ENCODE results near the gene ATP8A2.

The ATP8A2 gene

DNA sequence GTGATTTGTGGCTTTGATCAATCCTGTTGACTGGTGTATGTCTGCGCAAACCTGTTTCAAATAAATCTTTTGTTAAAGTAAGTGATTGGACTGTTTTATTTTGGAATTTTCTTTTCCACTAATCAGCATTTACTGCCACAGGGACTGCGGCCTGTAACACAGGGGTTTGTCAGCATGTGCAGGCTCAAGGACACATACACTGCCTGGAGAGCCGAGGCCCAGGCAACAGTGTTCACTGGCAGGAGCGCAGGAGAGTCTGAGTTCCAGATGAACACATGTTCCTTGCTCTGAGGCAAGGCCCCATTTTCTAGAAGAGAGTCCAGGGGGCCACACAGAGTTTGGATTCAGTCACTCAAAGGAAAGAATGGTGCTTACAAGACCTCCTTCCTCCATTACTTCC is 654.0 kb downstream of the ATP8A2 start:
- WGBS, result 91% methylated on average over 4 of the region's 4 CpGs
- H3K27me3 ChIP-seq (ENCODE audit: insufficient read depth, low read length), result no peaks in the 10 kb centered on the region
- H3K27ac ChIP-seq (ENCODE audit: low read depth, low read length), result no peak overlapping the region
- H3K9me3 ChIP-seq (ENCODE audit: insufficient read depth, low read depth, low read length), result 0 out of 2 replicates have a peak, but pooled peaks cover 4% of the 10 kb centered on the region
- no peaks in the 10 kb centered on the region for H3K36me3 ChIP-seq (ENCODE audit: insufficient read depth, low read length)
- H3K4me1 ChIP-seq (ENCODE audit: insufficient read depth, low read length), result peaks cover 21% of the 10 kb centered on the region; the same call in 1 of the 2 replicates
- no peak overlapping the region for H3K4me3 ChIP-seq (ENCODE audit: low read length)
- no peak overlapping the region for H3K9ac ChIP-seq (ENCODE audit: low read depth, low read length)

DNA sequence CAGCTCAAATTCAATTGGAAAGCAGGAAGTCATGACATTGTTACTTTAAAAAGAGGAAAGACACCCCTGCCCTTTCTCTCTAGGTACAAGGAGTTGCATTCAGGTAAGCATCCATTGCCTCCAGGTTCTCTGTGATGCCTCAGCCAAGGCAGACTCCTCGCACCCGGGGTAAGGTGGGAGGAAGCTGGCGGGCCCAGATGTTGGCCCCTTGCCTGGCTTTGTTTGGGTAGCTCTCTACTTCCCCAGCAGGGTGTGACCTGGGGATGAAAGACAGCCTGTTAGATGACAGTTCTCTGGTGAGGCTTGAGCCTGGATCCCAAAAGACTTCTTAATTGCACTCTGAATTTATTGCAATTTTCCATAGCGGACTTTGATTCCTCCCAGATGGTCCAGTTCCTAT is 654.4 kb downstream of the ATP8A2 start:
- Histone ChIP-seq H3K9ac (ENCODE audit: low read depth, low read length) (no peak overlapping the region), H3K27me3 (ENCODE audit: insufficient read depth, low read length) (no peaks in the 10 kb centered on the region), H3K36me3 (ENCODE audit: insufficient read depth, low read length) (no peaks in the 10 kb centered on the region), H3K27ac (ENCODE audit: low read depth, low read length) (no peak overlapping the region), H3K4me1 (ENCODE audit: insufficient read depth, low read length) (peaks cover 21% of the 10 kb centered on the region; the same call in 1 of the 2 replicates), H3K9me3 (ENCODE audit: insufficient read depth, low read depth, low read length) (peaks cover 7% of the 10 kb centered on the region; the same call in 1 of the 2 replicates), H3K4me3 (ENCODE audit: low read length) (no peak overlapping the region)
- WGBS, result 89% methylated on average over 4 of the region's 4 CpGs

DNA sequence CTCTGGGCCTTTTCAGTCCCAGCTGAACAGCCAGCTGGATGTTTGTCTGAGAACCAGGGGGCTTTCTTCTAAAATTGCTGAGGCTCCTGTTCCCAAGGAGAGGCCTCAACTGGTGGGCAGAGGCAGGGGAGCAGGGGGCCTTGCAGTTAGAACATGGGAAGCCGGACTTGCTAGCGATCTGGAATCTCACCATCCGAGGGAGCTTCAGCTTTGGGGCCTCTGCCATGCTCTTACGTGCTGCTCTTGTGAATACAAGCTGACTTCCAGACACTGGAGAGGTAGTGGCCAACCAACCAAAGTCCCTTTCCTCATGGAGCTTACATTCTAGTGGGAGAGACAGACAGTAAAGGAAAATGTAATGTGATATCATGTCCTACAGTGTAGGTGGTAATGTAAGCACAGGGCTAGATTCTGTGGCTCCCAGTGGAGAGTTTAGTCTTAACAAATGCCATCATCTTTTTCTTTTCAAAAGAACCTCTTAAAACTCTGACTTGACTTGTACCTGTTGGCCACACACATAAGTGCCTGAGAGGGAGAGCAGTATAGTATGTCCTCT is 657.9 kb downstream of the ATP8A2 start:
- H3K4me3 ChIP-seq (ENCODE audit: low read length), result no peak overlapping the region
- no peaks in the 10 kb centered on the region for H3K27me3 ChIP-seq (ENCODE audit: insufficient read depth, low read length)
- 92% methylated on average over 4 of the region's 4 CpGs for WGBS
- H3K36me3 ChIP-seq (ENCODE audit: insufficient read depth, low read length), result no peaks in the 10 kb centered on the region
- H3K27ac ChIP-seq (ENCODE audit: low read depth, low read length), result no peak overlapping the region
- H3K9ac ChIP-seq (ENCODE audit: low read depth, low read length), result no peak overlapping the region
- peaks cover 28% of the 10 kb centered on the region; the same call in 1 of the 2 replicates for H3K4me1 ChIP-seq (ENCODE audit: insufficient read depth, low read length)
- H3K9me3 ChIP-seq (ENCODE audit: insufficient read depth, low read depth, low read length), result peaks cover 7% of the 10 kb centered on the region; the same call in 1 of the 2 replicates

DNA sequence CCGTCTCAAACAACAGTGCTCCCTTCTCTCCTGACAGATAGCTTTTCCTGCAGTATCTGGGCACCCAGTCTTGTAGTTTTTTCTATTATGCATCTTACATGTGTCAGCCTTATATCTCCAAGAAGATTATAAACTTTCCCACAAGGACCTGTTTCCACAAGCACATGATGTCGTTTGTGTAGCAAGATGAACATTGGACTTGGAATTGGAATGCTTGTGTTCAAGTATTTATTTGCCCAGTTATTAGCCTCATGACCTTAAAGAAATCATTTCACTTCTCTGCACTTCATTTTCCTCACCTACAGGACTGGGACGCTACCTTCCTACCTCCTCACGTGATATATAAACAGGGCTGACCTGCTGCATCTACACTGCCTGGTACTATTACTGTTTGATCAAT is 658.6 kb downstream of the ATP8A2 start:
- peaks cover 7% of the 10 kb centered on the region; the same call in 1 of the 2 replicates for H3K9me3 ChIP-seq (ENCODE audit: insufficient read depth, low read depth, low read length)
- 96% methylated on average over 4 of the region's 4 CpGs for WGBS

DNA sequence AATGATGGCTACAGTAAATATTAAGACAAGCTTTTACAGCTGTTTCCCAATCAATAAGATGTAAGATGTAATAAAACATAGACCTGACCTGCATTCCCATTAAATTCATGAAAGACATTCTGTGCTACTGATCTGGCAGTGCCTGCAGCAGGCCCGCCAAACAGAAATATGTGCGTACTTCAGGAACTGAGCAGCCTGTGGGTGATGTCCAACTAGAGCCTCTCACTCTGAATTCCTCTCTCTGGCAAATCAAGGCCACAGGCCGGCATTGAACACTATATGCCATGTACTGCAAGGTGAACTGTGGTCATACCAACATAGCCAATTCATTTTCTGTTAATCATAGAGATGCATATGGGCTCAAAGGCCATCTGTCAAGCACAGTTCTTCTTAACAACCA is 662.2 kb downstream of the ATP8A2 start:
- H3K9ac ChIP-seq (ENCODE audit: low read depth, low read length), result no peak overlapping the region
- H3K36me3 ChIP-seq (ENCODE audit: insufficient read depth, low read length), result no peaks in the 10 kb centered on the region
- peaks cover 8% of the 10 kb centered on the region; the same call in 1 of the 2 replicates for H3K4me1 ChIP-seq (ENCODE audit: insufficient read depth, low read length)
- H3K27me3 ChIP-seq (ENCODE audit: insufficient read depth, low read length), result no peaks in the 10 kb centered on the region
- 95% methylated on average over 3 of the region's 3 CpGs for WGBS
- H3K9me3 ChIP-seq (ENCODE audit: insufficient read depth, low read depth, low read length), result peaks cover 7% of the 10 kb centered on the region; the same call in 1 of the 2 replicates
- no peak overlapping the region for H3K27ac ChIP-seq (ENCODE audit: low read depth, low read length)
- no peak overlapping the region for H3K4me3 ChIP-seq (ENCODE audit: low read length)

More for the DNA sequence above, 658.6 kb downstream of the ATP8A2 start:
- Histone ChIP-seq H3K27ac (ENCODE audit: low read depth, low read length) (no peak overlapping the region), H3K4me3 (ENCODE audit: low read length) (no peak overlapping the region), H3K9ac (ENCODE audit: low read depth, low read length) (no peak overlapping the region), H3K27me3 (ENCODE audit: insufficient read depth, low read length) (no peaks in the 10 kb centered on the region), H3K36me3 (ENCODE audit: insufficient read depth, low read length) (no peaks in the 10 kb centered on the region), H3K4me1 (ENCODE audit: insufficient read depth, low read length) (peaks cover 21% of the 10 kb centered on the region; the same call in 1 of the 2 replicates)

DNA sequence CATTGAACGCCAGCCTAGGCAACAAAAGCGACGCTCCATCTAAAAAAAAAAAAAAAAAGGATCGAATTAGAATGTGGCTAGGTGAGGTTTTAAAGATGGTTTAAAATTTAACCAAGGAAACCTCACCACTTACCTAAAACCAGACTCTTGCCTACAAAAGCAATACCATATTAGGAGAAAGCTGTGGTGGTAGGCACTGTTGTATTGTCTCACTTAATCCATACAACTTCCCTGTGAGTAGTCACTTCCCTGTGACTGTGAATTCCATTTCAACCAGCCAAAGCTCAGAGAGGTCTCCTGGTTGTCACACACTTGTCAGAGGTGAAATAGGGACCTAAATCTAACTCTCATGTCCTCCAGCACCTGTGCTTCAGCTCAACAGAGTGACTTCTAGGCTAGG is 664.6 kb downstream of the ATP8A2 start:
- Histone ChIP-seq H3K9ac (ENCODE audit: low read depth, low read length) (no peak overlapping the region), H3K27me3 (ENCODE audit: insufficient read depth, low read length) (no peaks in the 10 kb centered on the region), H3K4me3 (ENCODE audit: low read length) (no peak overlapping the region), H3K4me1 (ENCODE audit: insufficient read depth, low read length) (peaks cover 8% of the 10 kb centered on the region; the same call in 1 of the 2 replicates), H3K36me3 (ENCODE audit: insufficient read depth, low read length) (no peaks in the 10 kb centered on the region), H3K9me3 (ENCODE audit: insufficient read depth, low read depth, low read length) (no peaks in the 10 kb centered on the region), H3K27ac (ENCODE audit: low read depth, low read length) (no peak overlapping the region)
- 82% methylated on average over 3 of the region's 4 CpGs for WGBS

DNA sequence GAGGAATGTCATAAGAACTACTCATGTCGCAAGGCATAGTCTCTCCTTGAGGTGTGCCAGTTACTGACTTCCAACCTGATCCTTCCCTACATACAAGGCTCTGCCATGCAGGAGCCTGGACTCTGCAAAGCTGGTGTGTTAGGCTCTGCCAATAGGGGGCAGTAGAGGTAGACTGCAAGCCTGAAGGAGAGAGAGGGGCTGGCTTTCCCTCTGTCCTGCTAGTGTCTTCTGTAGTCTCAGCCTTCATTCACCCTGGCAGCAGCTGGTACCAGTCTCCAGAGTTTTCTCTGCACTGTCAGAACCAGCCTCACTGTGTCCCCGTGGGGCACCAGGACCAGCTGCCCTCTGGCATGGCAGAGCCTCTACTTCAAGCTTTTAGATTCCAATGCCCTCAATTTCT is 665.5 kb downstream of the ATP8A2 start:
- Histone ChIP-seq H3K27ac (ENCODE audit: low read depth, low read length) (no peak overlapping the region), H3K9ac (ENCODE audit: low read depth, low read length) (no peak overlapping the region), H3K4me1 (ENCODE audit: insufficient read depth, low read length) (peaks cover 8% of the 10 kb centered on the region; the same call in 1 of the 2 replicates), H3K4me3 (ENCODE audit: low read length) (no peak overlapping the region), H3K27me3 (ENCODE audit: insufficient read depth, low read length) (no peaks in the 10 kb centered on the region), H3K36me3 (ENCODE audit: insufficient read depth, low read length) (no peaks in the 10 kb centered on the region), H3K9me3 (ENCODE audit: insufficient read depth, low read depth, low read length) (no peaks in the 10 kb centered on the region)
- 72% methylated on average over 2 of the region's 2 CpGs for WGBS

DNA sequence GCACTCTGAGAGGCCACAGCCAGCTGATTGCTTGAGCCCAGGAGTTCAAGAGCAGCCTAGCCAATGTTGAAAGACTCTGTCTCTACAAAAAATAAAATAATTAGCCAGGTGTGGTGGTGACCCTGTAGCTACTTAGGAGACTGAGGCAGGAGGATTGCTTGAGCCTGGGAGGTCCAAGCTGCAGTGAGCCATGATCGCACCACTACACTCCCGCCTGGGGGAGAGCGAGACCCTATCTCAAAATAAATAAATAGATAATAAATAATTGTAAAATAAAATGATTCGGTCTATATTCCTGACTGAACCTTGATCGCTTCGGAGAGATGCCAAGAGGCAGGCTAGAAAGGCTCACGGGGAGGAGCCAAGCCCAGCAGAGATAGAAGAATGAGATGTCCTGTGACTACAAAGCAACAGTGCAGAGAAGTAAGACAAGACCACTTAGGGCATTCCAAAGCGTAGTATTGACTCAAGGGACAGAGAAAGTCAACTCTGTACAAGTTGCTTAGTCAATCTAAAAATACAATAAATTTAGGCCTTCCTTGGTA is 667.2 kb downstream of the ATP8A2 start:
- no peak overlapping the region for H3K4me3 ChIP-seq (ENCODE audit: low read length)
- H3K9me3 ChIP-seq (ENCODE audit: insufficient read depth, low read depth, low read length), result no peaks in the 10 kb centered on the region
- H3K27ac ChIP-seq (ENCODE audit: low read depth, low read length), result no peak overlapping the region
- 94% methylated on average over 6 of the region's 8 CpGs for WGBS
- 0 out of 2 replicates have a peak, but pooled peaks cover under 1% of the 10 kb centered on the region for H3K36me3 ChIP-seq (ENCODE audit: insufficient read depth, low read length)
- H3K4me1 ChIP-seq (ENCODE audit: insufficient read depth, low read length), result no peaks in the 10 kb centered on the region
- H3K9ac ChIP-seq (ENCODE audit: low read depth, low read length), result no peak overlapping the region
- no peaks in the 10 kb centered on the region for H3K27me3 ChIP-seq (ENCODE audit: insufficient read depth, low read length)

DNA sequence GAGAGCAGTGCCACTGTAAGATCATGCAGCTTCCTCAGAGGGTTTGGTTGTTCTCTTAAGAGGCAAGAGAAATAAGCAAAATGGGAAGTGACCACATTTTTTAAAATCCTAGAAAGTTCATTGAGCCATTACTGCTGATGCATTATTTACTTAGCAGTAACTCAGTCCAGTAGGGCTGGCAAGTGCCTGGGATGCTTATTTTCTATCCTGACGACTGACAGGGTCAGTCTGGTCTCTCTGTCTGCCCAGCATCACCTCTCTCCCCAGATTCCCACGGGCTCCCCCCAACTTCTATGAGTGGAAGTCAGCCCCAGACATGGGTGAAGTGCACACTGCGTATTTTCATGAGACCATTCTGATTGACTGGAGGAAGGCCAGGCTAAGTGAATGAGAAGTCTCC is 669.7 kb downstream of the ATP8A2 start:
- H3K27ac ChIP-seq (ENCODE audit: low read depth, low read length), result no peak overlapping the region
- WGBS, result 82% methylated on average over 3 of the region's 3 CpGs
- no peaks in the 10 kb centered on the region for H3K27me3 ChIP-seq (ENCODE audit: insufficient read depth, low read length)
- no peaks in the 10 kb centered on the region for H3K9me3 ChIP-seq (ENCODE audit: insufficient read depth, low read depth, low read length)
- no peaks in the 10 kb centered on the region for H3K4me1 ChIP-seq (ENCODE audit: insufficient read depth, low read length)
- peaks cover 20% of the 10 kb centered on the region for H3K36me3 ChIP-seq (ENCODE audit: insufficient read depth, low read length)
- no peak overlapping the region for H3K4me3 ChIP-seq (ENCODE audit: low read length)
- H3K9ac ChIP-seq (ENCODE audit: low read depth, low read length), result no peak overlapping the region

DNA sequence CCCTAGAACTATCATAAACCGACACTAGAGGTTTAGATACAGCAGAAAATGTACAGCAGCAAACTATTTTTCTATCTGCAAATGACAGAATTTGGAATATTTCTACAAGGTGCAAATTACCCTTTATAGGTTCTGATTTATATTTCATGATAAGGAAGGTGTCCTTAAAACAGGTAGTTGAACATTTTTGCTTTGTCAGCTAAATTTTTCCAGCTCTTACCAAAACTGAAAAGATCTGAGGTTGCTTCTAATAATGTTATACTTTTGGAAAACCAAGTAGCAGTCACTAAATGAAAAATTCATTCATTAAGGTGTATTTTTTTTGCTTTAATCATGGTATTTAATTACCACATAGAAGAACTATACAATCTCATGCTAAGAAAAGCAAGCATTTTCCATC is 671.0 kb downstream of the ATP8A2 start:
- Histone ChIP-seq H3K36me3 (ENCODE audit: insufficient read depth, low read length) (peaks cover 28% of the 10 kb centered on the region), H3K4me3 (ENCODE audit: low read length) (no peak overlapping the region), H3K9ac (ENCODE audit: low read depth, low read length) (no peak overlapping the region), H3K27me3 (ENCODE audit: insufficient read depth, low read length) (no peaks in the 10 kb centered on the region), H3K4me1 (ENCODE audit: insufficient read depth, low read length) (no peaks in the 10 kb centered on the region), H3K9me3 (ENCODE audit: insufficient read depth, low read depth, low read length) (no peaks in the 10 kb centered on the region), H3K27ac (ENCODE audit: low read depth, low read length) (no peak overlapping the region)
- WGBS, result 88% methylated on average over 1 of the region's 1 CpG

DNA sequence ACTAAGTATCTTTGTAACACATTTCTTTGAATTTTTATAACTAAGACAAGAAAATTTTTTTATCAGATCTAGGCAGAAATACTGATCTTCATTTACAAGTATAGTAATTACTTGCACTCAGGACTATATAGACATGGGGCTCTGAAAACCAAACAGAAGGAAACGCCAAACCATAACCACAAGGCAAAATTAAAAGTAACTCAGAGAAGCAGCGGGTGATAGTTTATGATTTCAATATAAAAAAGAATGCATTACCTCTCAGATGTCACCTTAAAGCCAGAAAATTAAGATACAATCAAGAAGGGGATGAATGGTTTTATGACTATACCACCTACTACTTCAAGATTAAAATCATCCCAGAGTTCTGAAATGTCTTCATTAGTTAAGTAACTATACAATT is 673.4 kb downstream of the ATP8A2 start:
- Histone ChIP-seq H3K4me1 (ENCODE audit: insufficient read depth, low read length) (peaks cover 7% of the 10 kb centered on the region), H3K4me3 (ENCODE audit: low read length) (no peak overlapping the region), H3K9me3 (ENCODE audit: insufficient read depth, low read depth, low read length) (no peaks in the 10 kb centered on the region), H3K27ac (ENCODE audit: low read depth, low read length) (no peak overlapping the region), H3K9ac (ENCODE audit: low read depth, low read length) (no peak overlapping the region), H3K27me3 (ENCODE audit: insufficient read depth, low read length) (peaks cover 20% of the 10 kb centered on the region), H3K36me3 (ENCODE audit: insufficient read depth, low read length) (peaks cover 28% of the 10 kb centered on the region)
- 80% methylated on average over 1 of the region's 2 CpGs for WGBS
